IMR-90 (cell line): ENCODE measurements around the gene RNGTT. TPM values are rescaled to one million over a fixed set of nuclear protein-coding genes. Genes with fewer than 3 reads are reported as not detected.

ENCODE experiments used
- ATAC-seq: fragments of 200-7000 bp; cut with Tn5 transposase; 2 replicates; pipeline ENCODE4 v1.9.1; 2020; ENCODE audit warnings: low read depth, mild to moderate bottlenecking, moderate library complexity
- BruUV-seq: library from RNA; stranded (reverse); fragments of 400-500 nt; replicated peaks from 2 replicates; lab custom pipeline; 2021; lab: Mats Ljungman, UMichigan
- CTCF ChIA-PET: fragments of 300-600 bp; formaldehyde crosslinking; extraction: SDS; loops from one replicate; lab custom pipeline; 2021; ENCODE audit warnings: antibody characterized with exemption; lab: Yijun Ruan, JAX
- POLR2A ChIA-PET: fragments of 300-600 bp; sonication (Branson Sonifier 250); formaldehyde crosslinking; loops from one replicate; lab custom pipeline; 2022; ENCODE audit warnings: antibody characterized with exemption; ENCODE audit not compliant: unreplicated experiment; lab: Charles Lee
- DNase-seq: peaks from one replicate; pipeline ENCODE4 v3.0.0; 2013
- H2AFZ ChIP-seq: replicated peaks from 2 replicates; pipeline ENCODE3; 2013; ENCODE audit warnings: low read length, mild to moderate bottlenecking; ENCODE audit not compliant: poor library complexity
- H2AK5ac ChIP-seq: 2 replicates; pipeline ENCODE4 v1.6.1; 2013; ENCODE audit warnings: low read depth, low read length, inconsistent platforms
- H2AK9ac ChIP-seq: replicated peaks from 2 replicates; pipeline ENCODE3; 2013; ENCODE audit warnings: mild to moderate bottlenecking, low read depth, low read length, moderate library complexity; ENCODE audit not compliant: poor library complexity
- H2BK120ac ChIP-seq: 2 replicates; pipeline ENCODE4 v1.6.1; 2013; ENCODE audit warnings: low read depth, low read length, inconsistent platforms
- H2BK15ac ChIP-seq: 3 replicates; pipeline ENCODE4 v1.6.1; 2013; ENCODE audit warnings: low read depth, low read length, inconsistent platforms
- H2BK20ac ChIP-seq: 2 replicates; pipeline ENCODE4 v1.6.1; 2013; ENCODE audit warnings: low read depth, mild to moderate bottlenecking, inconsistent platforms, low read length, moderate library complexity
- H2BK5ac ChIP-seq: 2 replicates; pipeline ENCODE4 v1.6.1; 2013; ENCODE audit warnings: mild to moderate bottlenecking, low read depth, low read length, inconsistent platforms; ENCODE audit not compliant: poor library complexity, severe bottlenecking
- H3K14ac ChIP-seq: replicated peaks from 2 replicates; pipeline ENCODE4 v1.6.1; 2013; ENCODE audit warnings: low read depth, low read length, inconsistent platforms
- H3K18ac ChIP-seq: 2 replicates; pipeline ENCODE4 v1.6.1; 2013; ENCODE audit warnings: low read depth, low read length, control low read depth
- H3K23ac ChIP-seq: 2 replicates; pipeline ENCODE4 v1.6.1; 2013; ENCODE audit warnings: low read depth, low read length, inconsistent platforms
- H3K27ac ChIP-seq: 2 replicates; pipeline ENCODE4 v1.5.1; 2013; ENCODE audit warnings: mild to moderate bottlenecking, control low read depth, low read length; ENCODE audit not compliant: insufficient read depth
- H3K27me3 ChIP-seq: 2 replicates; pipeline ENCODE4 v1.6.1; 2013; ENCODE audit warnings: low read length; ENCODE audit not compliant: control insufficient read depth, insufficient read depth
- H3K36me3 ChIP-seq: 2 replicates; pipeline ENCODE4 v1.6.1; 2013; ENCODE audit warnings: low read length, mixed read lengths; ENCODE audit not compliant: control insufficient read depth, insufficient read depth
- H3K4ac ChIP-seq: 2 replicates; pipeline ENCODE4 v1.6.1; 2013; ENCODE audit warnings: low read depth, low read length, inconsistent platforms
- H3K4me1 ChIP-seq: 2 replicates; pipeline ENCODE4 v1.6.1; 2013; ENCODE audit warnings: low read length, mixed read lengths; ENCODE audit not compliant: control insufficient read depth, insufficient read depth
- H3K4me2 ChIP-seq: 2 replicates; pipeline ENCODE4 v1.6.1; 2013; ENCODE audit warnings: low read depth, mild to moderate bottlenecking, control low read depth, low read length, moderate library complexity
- H3K4me3 ChIP-seq: 2 replicates; pipeline ENCODE4 v1.5.1; 2013; ENCODE audit warnings: low read depth, mild to moderate bottlenecking, control low read depth, low read length, moderate library complexity; ENCODE audit not compliant: insufficient read depth
- H3K56ac ChIP-seq: 2 replicates; pipeline ENCODE4 v1.6.1; 2013; ENCODE audit warnings: low read length, inconsistent platforms; ENCODE audit not compliant: insufficient read depth; ENCODE audit errors: extremely low read depth
- H3K79me1 ChIP-seq, 2 experiments: 2 replicates each; pipeline ENCODE4 v1.6.1; 2013; ENCODE audit warnings: low read length in 2 of 2, inconsistent platforms in 1 of 2, low read depth in 1 of 2
- H3K9ac ChIP-seq: 2 replicates; pipeline ENCODE4 v1.6.1; 2013; ENCODE audit warnings: low read depth, low read length, control low read depth
- H3K9me1 ChIP-seq: 2 replicates; pipeline ENCODE4 v1.6.1; 2013; ENCODE audit warnings: low read length, inconsistent platforms; ENCODE audit not compliant: insufficient read depth
- H3K9me3 ChIP-seq: 2 replicates; pipeline ENCODE4 v1.6.1; 2013; ENCODE audit warnings: low read length; ENCODE audit not compliant: control insufficient read depth, insufficient read depth
- H4K20me1 ChIP-seq: 2 replicates; pipeline ENCODE4 v1.6.1; 2013; ENCODE audit warnings: low read length, inconsistent platforms; ENCODE audit not compliant: insufficient read depth
- H4K5ac ChIP-seq: 2 replicates; pipeline ENCODE4 v1.6.1; 2013; ENCODE audit warnings: mild to moderate bottlenecking, low read depth, low read length, control low read depth
- H4K8ac ChIP-seq, 2 experiments: 2 replicates each; pipeline ENCODE4 v1.6.1; 2013; ENCODE audit warnings: low read depth in 2 of 2, low read length in 2 of 2, control low read depth in 1 of 2, inconsistent platforms in 1 of 2
- H4K91ac ChIP-seq: 2 replicates; pipeline ENCODE4 v1.6.1; 2013; ENCODE audit warnings: low read depth, low read length, inconsistent platforms; ENCODE audit not compliant: insufficient read depth
- CEBPB ChIP-seq: IDR thresholded peaks from 2 replicates; pipeline ENCODE4 v1.6.1; 2012; ENCODE audit warnings: low read depth, low read length, improper control_type of control experiment
- WGBS, 2 experiments: methylation state at CpG; one replicate each; pipeline versions ENCODE4 v1.1.5 to v1.1.7; 2013; ENCODE audit warnings: missing lambda C conversion rate in 2 of 2; ENCODE audit not compliant: insufficient read length in 1 of 2; ENCODE audit errors: extremely low coverage in 2 of 2; 5-methylcytosine and 5-hydroxymethylcytosine counted together
- dilution Hi-C: fragments of 300-500 bp; cut with HindIII; formaldehyde crosslinking; loops from one replicate; pipeline ENCODE4 v1.14.3; 2018; ENCODE audit warnings: low sequenced_read_pairs; ENCODE audit not compliant: unreplicated experiment
- in situ Hi-C: fragments of 300-500 bp; cut with MboI; formaldehyde crosslinking; loops from 3 replicates; pipeline ENCODE4 v1.14.3; 2019; ENCODE audit warnings: low sequenced_read_pairs, inconsistent platforms, mixed read lengths
- intact Hi-C: fragments of 100-400 bp; cut with micrococcal nuclease; formaldehyde crosslinking; loops from 2 replicates; pipeline ENCODE4 v1.10.0; 2022
- polyA plus RNA-seq, 3 experiments: library from polyadenylated mRNA; depleted of rRNA; stranded (reverse); fragments of >200 nt; gene quantifications; 2 replicates each; pipeline ENCODE4 v1.2.3, GENCODE V29; 2012; ENCODE audit warnings: low replicate concordance in 1 of 3
- total RNA-seq: library from RNA; depleted of rRNA; stranded (reverse); fragments of >200 nt; gene quantifications from 2 replicates; pipeline ENCODE4 v1.2.3, GENCODE V29; 2012
- TF ChIP-seq, protein P1 (sequence below): fragments of 150-350 bp; IDR thresholded peaks from 2 replicates; pipeline ENCODE4 v1.6.1; 2017; ENCODE audit warnings: mild to moderate bottlenecking, antibody characterized with exemption, low read length, low read depth

The RNGTT gene
- total and polyA plus RNA-seq, 2 of the 4 experiments (the other 2 are of a cell fraction) = 5.4 to 21.7 TPM

- no peak overlapping the region; a peak in 1 of 4 replicates for H4K8ac ChIP-seq
- H4K91ac ChIP-seq = no peak overlapping the region
- peak; percentile 58 for TF ChIP-seq CEBPB
- TF ChIP-seq, protein P1, sequence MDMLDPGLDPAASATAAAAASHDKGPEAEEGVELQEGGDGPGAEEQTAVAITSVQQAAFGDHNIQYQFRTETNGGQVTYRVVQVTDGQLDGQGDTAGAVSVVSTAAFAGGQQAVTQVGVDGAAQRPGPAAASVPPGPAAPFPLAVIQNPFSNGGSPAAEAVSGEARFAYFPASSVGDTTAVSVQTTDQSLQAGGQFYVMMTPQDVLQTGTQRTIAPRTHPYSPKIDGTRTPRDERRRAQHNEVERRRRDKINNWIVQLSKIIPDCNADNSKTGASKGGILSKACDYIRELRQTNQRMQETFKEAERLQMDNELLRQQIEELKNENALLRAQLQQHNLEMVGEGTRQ = no peak
- intact Hi-C loops (no loop called here), in situ Hi-C loops (no loop called here), dilution Hi-C loops (no loop called here)
- ChIA-PET POLR2A (no interaction called here), CTCF (interaction anchor here (1.0 kb wide), 1 partner anchor 10 kb away, joined by 3 read pairs; no protein-coding TSS in a partner anchor)
- H3K9me1 ChIP-seq = no peaks in the 10 kb centered on the region
- H3K4ac ChIP-seq = no peak overlapping the region
- peaks cover 0 to 4% of the 10 kb centered on the region in 2 experiments; a peak in 2 of 4 replicates for H3K79me1 ChIP-seq
- no peaks in the 10 kb centered on the region; the same call in 1 of the 2 replicates for H4K20me1 ChIP-seq
- no peak overlapping the region for H3K4me2 ChIP-seq
- H3K27me3 ChIP-seq = no peaks in the 10 kb centered on the region
- no peaks in the 10 kb centered on the region for H3K9me3 ChIP-seq
- no CpG with 5 or more reads among the region's 2 CpGs for WGBS, 2 experiments
- DNase-seq (peak; percentile 77), ATAC-seq (peak; percentile 88)
- no peak overlapping the region for H2AK5ac ChIP-seq
- no peak overlapping the region for H2AFZ ChIP-seq
- H2BK20ac ChIP-seq = no peak overlapping the region
- no peak overlapping the region for H3K14ac ChIP-seq
- H3K18ac ChIP-seq = no peak overlapping the region
- H3K27ac ChIP-seq = no peak overlapping the region
- H3K23ac ChIP-seq = no peak overlapping the region
- H3K56ac ChIP-seq = no peak overlapping the region
- no peak overlapping the region for H3K4me3 ChIP-seq
- H3K36me3 ChIP-seq = no peaks in the 10 kb centered on the region
- H2BK5ac ChIP-seq = peak overlapping the region; percentile 74
- no peak overlapping the region for H2BK120ac ChIP-seq
- no peaks in the 10 kb centered on the region for H3K4me1 ChIP-seq
- H4K5ac ChIP-seq = no peak overlapping the region
- no peak overlapping the region for H3K9ac ChIP-seq
- H2BK15ac ChIP-seq = no peak overlapping the region
- no TSS peak for BruUV-seq
- no peak overlapping the region for H2AK9ac ChIP-seq
Observed at GRCh38 chr6:88823998-88824397, 139.4 kb downstream of the RNGTT start.
